Measurements from ENCODE around the gene STMN3.

STMN3 gene

DNA sequence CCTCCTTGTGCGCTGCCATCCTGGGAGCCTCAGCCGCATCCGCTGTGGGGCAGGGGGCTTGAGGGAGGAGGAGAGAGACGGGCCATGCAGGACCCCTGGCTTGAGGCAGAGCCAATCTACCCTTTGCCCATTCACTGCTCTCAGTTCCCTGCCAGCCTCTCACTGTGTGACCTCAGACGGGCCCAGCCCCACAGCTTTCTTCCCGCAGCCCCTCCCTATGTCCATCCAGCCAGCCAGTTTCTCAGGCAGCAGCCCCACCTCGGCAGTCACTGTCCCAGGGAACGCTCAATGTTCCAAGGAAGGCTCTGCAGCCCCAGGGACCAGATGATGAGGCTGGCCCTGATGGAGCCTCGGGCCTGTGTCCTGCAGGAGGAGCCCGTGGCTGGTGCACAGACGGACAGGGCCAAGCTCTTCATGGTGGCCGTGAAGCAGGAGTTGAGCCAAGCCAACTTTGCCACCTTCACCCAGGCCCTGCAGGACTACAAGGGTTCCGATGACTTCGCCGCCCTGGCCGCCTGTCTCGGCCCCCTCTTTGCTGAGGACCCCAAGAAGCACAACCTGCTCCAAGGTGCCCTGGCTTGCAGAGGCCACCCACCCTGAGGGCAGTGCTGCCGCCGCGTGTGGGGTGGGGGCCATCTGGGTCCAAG, 39.3 kb upstream of the STMN3 start:
- Histone ChIP-seq H4K20me1 (peaks cover 31% of the 10 kb centered on the region), H3K4me2 (peak overlapping the region; percentile 65; the same call in 1 of the 2 replicates), H3K9ac (0 out of 2 replicates have a peak overlapping the region, but pooled peaks have one; percentile 29), H3K4me1 (peaks cover 50% of the 10 kb centered on the region), H3K4me3 (no peak overlapping the region), H3K27ac (peak overlapping the region; percentile 56; the same call in 1 of the 2 replicates), H3K27me3 (no peaks in the 10 kb centered on the region), H3K36me3 (peaks cover 20% of the 10 kb centered on the region), H3K9me3 (no peaks in the 10 kb centered on the region)
- TF ChIP-seq Cebpa-rat (IDR thresholded peaks at IDR 0.05), result no peak

DNA sequence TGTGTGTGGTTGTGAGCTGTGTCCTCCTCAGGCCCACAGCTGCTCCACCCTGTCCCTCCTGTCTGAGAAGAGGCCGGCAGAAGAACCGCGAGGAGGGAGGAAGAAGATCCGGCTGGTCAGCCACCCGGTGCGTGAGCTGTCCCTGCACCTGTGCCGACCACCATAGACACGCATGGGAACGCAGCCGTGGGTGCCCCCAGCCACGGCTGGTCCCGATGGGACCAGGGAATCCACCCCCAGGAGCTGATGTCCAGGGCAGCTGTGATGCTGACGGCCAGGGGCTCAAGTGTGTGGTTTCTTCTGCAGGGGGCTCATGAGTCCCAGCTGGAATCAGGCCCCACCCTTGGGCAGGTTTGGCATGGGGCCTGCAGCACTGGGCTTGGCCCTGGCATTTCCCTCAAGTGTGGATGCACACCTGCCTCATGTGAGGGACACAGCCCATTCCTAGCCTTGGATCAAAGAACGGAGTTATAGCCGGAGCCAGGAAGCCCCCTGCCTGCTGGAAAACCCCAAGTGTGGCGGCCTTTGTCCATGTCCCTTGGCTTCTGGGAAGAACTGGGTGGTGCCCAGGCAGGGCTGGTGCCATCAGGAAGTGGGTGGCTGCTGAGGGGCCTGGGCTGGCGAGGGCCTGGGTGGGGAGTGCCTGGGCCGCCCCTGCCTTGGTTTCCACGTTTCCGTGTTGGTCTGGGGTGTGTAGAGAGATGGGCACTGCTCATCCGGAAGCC, 38.6 kb upstream of the STMN3 start:
- H3K36me3 ChIP-seq, result peaks cover 20% of the 10 kb centered on the region
- H3K9me3 ChIP-seq, result no peaks in the 10 kb centered on the region
- H3K4me3 ChIP-seq, result no peak overlapping the region
- peak overlapping the region; percentile 56; the same call in 1 of the 2 replicates for H3K27ac ChIP-seq
- H3K9ac ChIP-seq, result peak overlapping the region; percentile 29; the same call in 1 of the 2 replicates
- no peaks in the 10 kb centered on the region for H3K27me3 ChIP-seq
- peaks cover 50% of the 10 kb centered on the region for H3K4me1 ChIP-seq
- no peak for TF ChIP-seq Cebpa-rat (IDR thresholded peaks at IDR 0.05)
- H3K4me2 ChIP-seq, result peak overlapping the region; percentile 65
- peaks cover 24% of the 10 kb centered on the region for H4K20me1 ChIP-seq

DNA sequence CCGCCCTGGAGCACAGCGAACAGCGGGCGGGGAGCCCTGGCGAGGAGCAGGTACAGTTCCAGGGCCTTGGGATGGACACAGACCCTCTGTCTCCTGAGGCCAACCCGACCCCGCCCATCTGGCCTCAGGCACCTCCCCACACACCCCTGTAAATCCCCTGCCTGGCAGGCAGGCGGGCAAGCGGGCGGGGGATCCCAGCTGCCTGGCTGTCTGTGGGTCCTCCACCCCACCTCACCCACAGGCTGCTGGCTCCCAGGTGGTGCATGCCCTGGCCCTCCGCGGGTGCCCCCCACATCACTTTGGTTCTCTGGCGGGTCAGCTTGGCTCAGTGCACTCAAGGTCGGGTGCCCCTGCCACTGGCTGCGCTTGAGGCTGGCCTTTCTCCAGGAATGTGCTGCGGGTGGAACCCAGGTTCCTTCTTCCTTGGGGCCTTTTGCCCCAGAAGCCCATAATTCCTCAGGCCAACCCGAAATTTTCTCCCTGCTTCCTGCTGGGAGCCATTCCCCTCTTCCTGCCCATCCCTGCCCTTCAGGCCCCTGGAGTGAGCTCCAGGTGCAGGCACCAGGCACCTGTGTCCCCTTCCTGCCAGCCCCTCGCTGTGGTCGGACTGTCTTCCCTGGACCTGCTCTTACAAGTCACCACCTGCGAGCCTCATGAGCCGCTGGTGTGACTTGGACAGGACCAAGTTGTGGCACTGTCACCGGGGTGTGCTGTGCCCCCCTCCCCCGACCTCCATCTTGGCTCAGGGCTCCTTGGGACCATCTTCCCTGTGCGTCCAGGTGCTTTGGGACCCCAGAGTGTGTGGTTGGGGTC, 37.9 kb upstream of the STMN3 start:
- Histone ChIP-seq H4K20me1 (peaks cover 20% of the 10 kb centered on the region; the same call in 1 of the 2 replicates), H3K27ac (peak overlapping the region; percentile 56), H3K36me3 (peaks cover 20% of the 10 kb centered on the region), H3K27me3 (no peaks in the 10 kb centered on the region), H3K4me3 (no peak overlapping the region), H3K4me1 (peaks cover 50% of the 10 kb centered on the region), H3K9me3 (no peaks in the 10 kb centered on the region), H3K9ac (peak overlapping the region; percentile 29; the same call in 1 of the 2 replicates), H3K4me2 (peak overlapping the region; percentile 65)
- no peak for TF ChIP-seq Cebpa-rat (IDR thresholded peaks at IDR 0.05)

DNA sequence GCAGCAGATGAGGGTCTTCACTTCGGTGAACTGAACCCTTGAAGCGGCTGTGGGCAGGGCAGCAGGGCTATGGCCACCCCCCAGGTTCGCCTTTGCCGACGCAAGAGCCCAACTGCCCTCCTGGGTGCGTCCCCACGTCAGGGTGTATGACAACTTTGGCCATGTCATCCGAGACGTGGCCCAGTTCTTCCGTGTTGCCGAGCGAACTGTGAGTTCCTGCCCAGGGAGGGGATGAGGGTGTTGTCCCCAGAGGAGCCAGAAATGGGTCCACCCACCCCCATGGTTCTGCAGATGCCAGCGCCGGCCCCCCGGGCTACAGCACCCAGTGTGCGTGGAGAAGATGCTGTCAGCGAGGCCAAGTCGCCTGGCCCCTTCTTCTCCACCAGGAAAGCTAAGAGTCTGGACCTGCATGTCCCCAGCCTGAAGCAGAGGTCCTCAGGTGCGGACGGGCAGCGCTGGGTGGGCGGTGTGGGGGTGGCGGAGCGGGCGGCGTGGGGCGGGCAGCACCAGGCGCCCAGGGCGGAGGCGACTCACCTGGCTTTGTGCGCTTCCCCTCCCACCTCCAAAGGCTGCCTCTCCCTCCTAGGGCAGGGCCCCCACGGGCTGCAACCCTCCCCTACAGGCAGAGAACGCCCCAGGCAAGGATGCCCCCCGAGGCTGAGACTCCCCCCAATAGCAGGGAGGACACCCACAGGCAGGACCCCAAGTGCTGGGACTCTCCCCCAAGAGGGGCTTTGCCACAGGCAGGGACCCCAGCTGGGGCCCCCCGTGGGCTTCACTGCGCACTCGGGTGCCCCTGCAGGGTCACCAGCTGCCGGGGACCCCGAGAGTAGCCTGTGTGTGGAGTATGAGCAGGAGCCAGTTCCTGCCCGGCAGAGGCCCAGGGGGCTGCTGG, 37.0 kb upstream of the STMN3 start:
- Histone ChIP-seq H4K20me1 (peaks cover 20% of the 10 kb centered on the region; the same call in 1 of the 2 replicates), H3K27ac (no peak overlapping the region), H3K4me1 (peaks cover 44% of the 10 kb centered on the region), H3K9ac (no peak overlapping the region), H3K9me3 (no peaks in the 10 kb centered on the region), H3K4me2 (peak overlapping the region; percentile 65; the same call in 1 of the 2 replicates), H3K36me3 (peaks cover 14% of the 10 kb centered on the region; the same call in 1 of the 2 replicates), H3K27me3 (no peaks in the 10 kb centered on the region), H3K4me3 (no peak overlapping the region)
- TF ChIP-seq Cebpa-rat (IDR thresholded peaks at IDR 0.05), result no peak

DNA sequence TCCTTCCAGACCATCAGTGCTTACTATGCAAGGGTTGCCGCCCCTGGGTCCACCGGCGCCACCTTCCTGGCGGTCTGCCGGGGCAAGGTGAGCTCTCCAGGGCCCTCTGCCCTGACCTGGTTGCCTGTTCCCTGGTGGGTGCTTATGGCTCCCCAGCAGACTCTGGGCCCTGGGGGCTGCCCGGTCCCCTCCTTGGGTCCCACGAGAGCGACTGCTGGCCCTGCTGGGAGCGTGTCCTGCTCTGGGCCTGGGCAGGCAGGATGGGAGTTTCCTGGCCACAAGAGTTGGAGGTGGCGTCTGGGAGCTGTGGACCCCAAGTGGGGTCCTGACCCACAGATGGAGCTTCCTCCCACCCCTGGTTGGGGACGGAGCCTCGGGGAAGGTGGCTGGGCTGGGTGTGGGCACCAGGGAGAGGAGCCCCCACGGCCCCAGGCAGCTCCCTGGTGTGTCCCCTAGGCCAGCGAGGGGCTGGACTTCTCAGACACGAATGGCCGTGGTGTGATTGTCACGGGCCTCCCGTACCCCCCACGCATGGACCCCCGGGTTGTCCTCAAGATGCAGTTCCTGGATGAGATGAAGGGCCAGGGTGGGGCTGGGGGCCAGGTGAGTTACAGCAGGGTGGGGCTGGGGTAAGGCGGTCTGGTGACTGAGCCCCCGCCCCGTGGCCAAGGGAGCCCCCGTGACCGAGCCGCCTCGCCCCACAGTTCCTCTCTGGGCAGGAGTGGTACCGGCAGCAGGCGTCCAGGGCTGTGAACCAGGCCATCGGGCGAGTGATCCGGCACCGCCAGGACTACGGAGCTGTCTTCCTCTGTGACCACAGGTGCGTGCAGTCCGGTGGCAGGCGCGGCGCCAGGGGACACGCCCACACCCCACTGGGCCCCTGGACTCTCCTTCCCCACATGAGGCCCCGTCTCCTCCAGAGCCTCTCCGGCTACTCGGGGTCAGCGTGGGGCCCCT, 36.1 kb upstream of the STMN3 start:
- no peak for TF ChIP-seq Cebpa-rat (IDR thresholded peaks at IDR 0.05)
- Histone ChIP-seq H3K4me2 (no peak overlapping the region), H3K9ac (no peak overlapping the region), H3K36me3 (peaks cover 7% of the 10 kb centered on the region; the same call in 1 of the 2 replicates), H4K20me1 (peaks cover 20% of the 10 kb centered on the region; the same call in 1 of the 2 replicates), H3K27me3 (no peaks in the 10 kb centered on the region), H3K4me3 (no peak overlapping the region), H3K9me3 (no peaks in the 10 kb centered on the region), H3K4me1 (peaks cover 43% of the 10 kb centered on the region), H3K27ac (no peak overlapping the region)

DNA sequence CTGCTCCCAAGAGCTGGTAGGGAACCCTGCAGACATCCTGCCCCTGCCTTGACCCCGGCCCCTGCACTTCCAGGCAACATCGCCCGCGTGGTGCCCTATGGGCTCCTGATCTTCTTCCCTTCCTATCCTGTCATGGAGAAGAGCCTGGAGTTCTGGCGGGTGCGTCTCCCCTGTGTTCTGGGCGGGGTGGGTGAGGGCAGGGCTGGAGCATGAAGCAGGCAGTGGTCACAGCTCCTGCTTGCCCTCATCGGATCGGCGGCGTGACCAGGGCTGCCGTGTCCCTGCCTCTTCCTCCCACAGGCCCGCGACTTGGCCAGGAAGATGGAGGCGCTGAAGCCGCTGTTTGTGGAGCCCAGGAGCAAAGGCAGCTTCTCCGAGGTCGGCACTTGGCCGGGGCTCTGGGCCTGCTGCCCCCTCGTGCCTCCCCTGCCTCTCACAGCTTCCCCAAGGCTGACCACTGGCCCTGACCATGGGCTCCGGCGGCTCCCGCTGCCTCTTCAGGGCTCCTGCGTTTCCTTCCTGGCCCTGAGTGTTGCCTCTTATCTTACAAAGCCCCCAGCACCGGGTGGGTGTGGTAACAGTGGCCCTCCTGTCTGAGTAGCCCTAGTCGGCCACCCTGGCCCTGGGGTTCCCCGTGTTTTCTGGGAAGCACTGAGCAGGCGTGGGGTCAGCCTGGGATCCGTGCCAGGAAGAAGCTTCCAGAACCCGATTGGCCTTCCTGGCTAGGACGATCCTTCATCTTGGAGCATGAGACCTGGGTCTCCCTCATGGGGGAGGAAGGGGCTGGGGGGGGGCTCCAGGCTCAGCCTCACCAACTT, 35.2 kb upstream of the STMN3 start:
- H3K4me3 ChIP-seq, result no peak overlapping the region
- H3K36me3 ChIP-seq, result peaks cover 2% of the 10 kb centered on the region; the same call in 1 of the 2 replicates
- peaks cover 43% of the 10 kb centered on the region for H3K4me1 ChIP-seq
- no peak for TF ChIP-seq Cebpa-rat (IDR thresholded peaks at IDR 0.05)
- H3K4me2 ChIP-seq, result no peak overlapping the region
- no peaks in the 10 kb centered on the region for H3K27me3 ChIP-seq
- H3K9me3 ChIP-seq, result no peaks in the 10 kb centered on the region
- H3K27ac ChIP-seq, result no peak overlapping the region
- H4K20me1 ChIP-seq, result peaks cover 20% of the 10 kb centered on the region; the same call in 1 of the 2 replicates
- no peak overlapping the region for H3K9ac ChIP-seq

DNA sequence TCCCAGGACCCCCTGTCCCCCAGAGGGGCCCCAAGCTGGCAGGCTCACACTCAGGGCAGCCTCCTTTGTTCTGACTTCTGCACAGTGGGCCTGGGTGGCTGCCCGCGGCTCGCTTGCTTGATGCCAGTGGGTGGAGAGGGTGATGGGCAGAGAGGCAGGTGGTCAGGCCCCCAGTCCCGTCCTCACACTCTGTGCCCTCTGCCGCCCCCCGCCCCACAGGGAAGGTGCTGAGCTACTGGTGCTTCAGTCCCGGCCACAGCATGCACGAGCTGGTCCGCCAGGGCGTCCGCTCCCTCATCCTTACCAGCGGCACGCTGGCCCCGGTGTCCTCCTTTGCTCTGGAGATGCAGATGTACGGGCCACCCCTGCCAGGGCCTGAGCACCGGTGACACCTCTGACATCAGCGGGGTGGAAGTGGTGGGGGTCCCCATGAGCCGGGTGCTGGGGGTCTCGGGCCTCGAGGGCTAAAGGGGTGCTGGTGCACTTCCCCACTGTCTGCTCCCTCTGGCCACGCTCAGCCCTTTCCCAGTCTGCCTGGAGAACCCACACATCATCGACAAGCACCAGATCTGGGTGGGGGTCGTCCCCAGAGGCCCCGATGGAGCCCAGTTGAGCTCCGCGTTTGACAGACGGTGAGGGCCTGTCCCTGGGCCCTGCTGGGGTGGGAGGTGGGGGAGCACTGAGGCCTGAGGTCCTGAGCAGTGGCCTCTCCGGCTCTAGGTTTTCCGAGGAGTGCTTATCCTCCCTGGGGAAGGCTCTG, 34.4 kb upstream of the STMN3 start:
- no peak overlapping the region for H3K4me3 ChIP-seq
- no peak for TF ChIP-seq Cebpa-rat (IDR thresholded peaks at IDR 0.05)
- H3K27me3 ChIP-seq, result no peaks in the 10 kb centered on the region
- peaks cover 10% of the 10 kb centered on the region; the same call in 1 of the 2 replicates for H3K36me3 ChIP-seq
- H3K4me2 ChIP-seq, result peak overlapping the region; percentile 66
- peak overlapping the region; percentile 20; the same call in 1 of the 2 replicates for H3K9ac ChIP-seq
- H3K27ac ChIP-seq, result peak overlapping the region; percentile 51; the same call in 1 of the 2 replicates
- peaks cover 20% of the 10 kb centered on the region; the same call in 1 of the 2 replicates for H4K20me1 ChIP-seq
- H3K4me1 ChIP-seq, result peaks cover 41% of the 10 kb centered on the region
- no peaks in the 10 kb centered on the region for H3K9me3 ChIP-seq
